Kidney epithelial cell (primary cell): ENCODE data around the gene SELENOF. TPM values are rescaled to one million over a fixed set of nuclear protein-coding genes. Genes with fewer than 3 reads are reported as not detected.
"Not testable (repeated sequence)": the region's sequence is repeated elsewhere in the genome, so short reads cannot be mapped to it uniquely, and the experiment has no call there.

Experiments
- DNase-seq: peaks from one replicate; pipeline ENCODE4 v3.0.0-alpha.2; 2010; ENCODE audit warnings: low read depth
- H3K27me3 ChIP-seq: 2 replicates; pipeline ENCODE4 v1.6.0; 2011; ENCODE audit warnings: low read length; ENCODE audit not compliant: control insufficient read depth, insufficient read depth
- H3K36me3 ChIP-seq: 2 replicates; pipeline ENCODE4 v1.5.1; 2011; ENCODE audit warnings: low read length; ENCODE audit not compliant: control insufficient read depth, insufficient read depth
- H3K4me3 ChIP-seq: 2 replicates; pipeline ENCODE4 v1.5.1; 2011; ENCODE audit warnings: low read depth, mild to moderate bottlenecking, control low read depth, low read length
- CTCF ChIP-seq: IDR thresholded peaks from 2 replicates; pipeline ENCODE4 v1.5.1; 2011; ENCODE audit warnings: mild to moderate bottlenecking, moderate library complexity, low read length, control low read depth, inconsistent platforms; ENCODE audit not compliant: insufficient read depth, poor library complexity, severe bottlenecking
- total RNA-seq: library from RNA; depleted of rRNA; stranded (reverse); fragments of >200 nt; gene quantifications from 2 replicates; pipeline ENCODE4 v1.2.3, GENCODE V29; 2015

SELENOF gene
- total RNA-seq, 1 donor from 2014 or later: 186 TPM

GRCh38 chr1:86905875-86906274 lies 8.1 kb downstream of the SELENOF start:
- Histone ChIP-seq H3K4me3 (no peak overlapping the region), H3K27me3 (no peaks in the 10 kb centered on the region), H3K36me3 (no peaks in the 10 kb centered on the region)
- no peak for TF ChIP-seq CTCF
- no peak for DNase-seq

- not testable (repeated sequence) for DNase-seq, H3K36me3 ChIP-seq, H3K4me3 ChIP-seq, H3K27me3 ChIP-seq
Observed at GRCh38 chr1:86899401-86899800, 14.5 kb downstream of the SELENOF start.

GRCh38 chr1:86888327-86888726 lies 25.6 kb downstream of the SELENOF start:
- H3K4me3 ChIP-seq: no peak overlapping the region
- H3K27me3 ChIP-seq: no peaks in the 10 kb centered on the region
- no peak for TF ChIP-seq CTCF
- H3K36me3 ChIP-seq: no peaks in the 10 kb centered on the region
- DNase-seq: no peak

- no peaks in the 10 kb centered on the region for H3K27me3 ChIP-seq
- TF ChIP-seq CTCF: no peak
- H3K36me3 ChIP-seq: no peaks in the 10 kb centered on the region
- DNase-seq: no peak
- H3K4me3 ChIP-seq: no peak overlapping the region
Observed at GRCh38 chr1:86887479-86888162, 26.3 kb downstream of the SELENOF start.

GRCh38 chr1:86875722-86876121 lies 38.2 kb downstream of the SELENOF start:
- no peak for DNase-seq
- TF ChIP-seq CTCF: no peak
- H3K4me3 ChIP-seq: no peak overlapping the region
- H3K27me3 ChIP-seq: no peaks in the 10 kb centered on the region
- H3K36me3 ChIP-seq: no peaks in the 10 kb centered on the region

GRCh38 chr1:86872086-86872485 lies 41.8 kb downstream of the SELENOF start:
- H3K4me3 ChIP-seq: no peak overlapping the region
- DNase-seq: no peak

More at GRCh38 chr1:86872086-86872485, 41.8 kb downstream of the SELENOF start:
- TF ChIP-seq CTCF: no peak
- H3K27me3 ChIP-seq: no peaks in the 10 kb centered on the region
- H3K36me3 ChIP-seq: no peaks in the 10 kb centered on the region
